GM21576 (cell line): ENCODE results near the gene CLHC1.
A peak's percentile ranks its signal among the peaks of the same experiment; 100 is the strongest.
"Not testable (repeated sequence)": the region's sequence is repeated elsewhere in the genome, so short reads cannot be mapped to it uniquely, and the experiment has no call there.

ENCODE experiments used
- ATAC-seq: cut with Tn5 transposase; IDR thresholded peaks from one replicate; pipeline ENCODE4 v1.9.1; 2021; ENCODE audit warnings: mild to moderate bottlenecking, moderate library complexity; ENCODE audit not compliant: unreplicated experiment

Gene CLHC1

GRCh38 chr2:55232863-55233657, 967 bp upstream of the CLHC1 start:
- ATAC-seq = peak; percentile 4

GRCh38 chr2:55231546-55232083, 478 bp downstream of the CLHC1 start:
- ATAC-seq = no peak

DNA sequence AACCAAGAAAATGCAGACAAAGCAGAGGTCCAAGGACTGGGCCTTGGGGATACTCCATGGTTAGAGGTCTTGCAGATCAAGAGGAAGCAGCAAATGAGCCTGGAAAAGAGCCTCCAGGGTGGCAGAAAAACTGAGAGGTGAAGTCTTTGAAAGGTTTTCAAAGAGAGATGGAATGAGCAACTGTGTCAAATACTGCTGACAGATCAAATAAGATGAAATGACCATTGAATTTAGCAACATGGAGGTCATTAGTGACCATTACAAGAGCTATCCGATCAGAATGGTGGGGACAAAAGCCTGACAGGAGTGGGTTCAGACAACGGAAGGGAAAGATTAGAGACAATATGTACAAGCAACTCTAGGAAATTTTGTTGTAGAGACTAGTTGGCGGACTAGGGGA, 1.5 kb downstream of the CLHC1 start:
- ATAC-seq = no peak

DNA sequence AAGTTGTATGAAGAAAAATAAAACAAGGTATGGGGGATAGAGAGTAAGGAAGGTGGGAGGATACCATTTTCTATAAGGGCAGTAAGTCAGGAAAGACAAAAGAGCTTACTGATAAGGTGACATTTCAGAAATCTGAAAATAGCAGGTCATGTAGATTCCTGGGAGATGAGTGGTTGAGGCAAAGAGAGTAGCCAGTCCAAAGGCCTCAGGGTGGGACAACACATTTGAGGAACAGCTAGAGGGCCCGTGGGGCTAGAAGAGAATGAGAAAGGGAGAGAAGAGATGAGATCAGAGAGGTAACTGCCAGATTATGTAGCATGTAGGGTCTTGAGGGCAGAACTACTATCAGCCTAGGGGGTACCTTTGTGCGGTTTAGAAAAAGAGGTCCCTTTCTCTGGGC, 2.9 kb downstream of the CLHC1 start:
- no peak for ATAC-seq

DNA sequence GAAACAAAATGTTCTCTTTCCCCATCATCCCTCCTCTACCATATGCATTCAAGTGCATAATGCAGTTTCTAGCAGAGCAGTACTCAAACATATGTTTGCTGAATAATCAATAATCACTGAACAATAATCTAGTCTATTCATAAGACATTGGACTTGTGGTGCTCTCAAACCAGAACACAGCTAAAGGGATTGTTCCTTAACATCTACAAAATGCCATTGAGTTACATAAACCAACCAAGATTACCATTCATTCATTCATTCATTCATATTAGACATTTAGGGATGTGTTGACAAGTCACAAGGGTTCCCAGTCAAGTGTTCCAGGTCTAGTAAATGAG, 3.9 kb downstream of the CLHC1 start:
- no peak for ATAC-seq

DNA sequence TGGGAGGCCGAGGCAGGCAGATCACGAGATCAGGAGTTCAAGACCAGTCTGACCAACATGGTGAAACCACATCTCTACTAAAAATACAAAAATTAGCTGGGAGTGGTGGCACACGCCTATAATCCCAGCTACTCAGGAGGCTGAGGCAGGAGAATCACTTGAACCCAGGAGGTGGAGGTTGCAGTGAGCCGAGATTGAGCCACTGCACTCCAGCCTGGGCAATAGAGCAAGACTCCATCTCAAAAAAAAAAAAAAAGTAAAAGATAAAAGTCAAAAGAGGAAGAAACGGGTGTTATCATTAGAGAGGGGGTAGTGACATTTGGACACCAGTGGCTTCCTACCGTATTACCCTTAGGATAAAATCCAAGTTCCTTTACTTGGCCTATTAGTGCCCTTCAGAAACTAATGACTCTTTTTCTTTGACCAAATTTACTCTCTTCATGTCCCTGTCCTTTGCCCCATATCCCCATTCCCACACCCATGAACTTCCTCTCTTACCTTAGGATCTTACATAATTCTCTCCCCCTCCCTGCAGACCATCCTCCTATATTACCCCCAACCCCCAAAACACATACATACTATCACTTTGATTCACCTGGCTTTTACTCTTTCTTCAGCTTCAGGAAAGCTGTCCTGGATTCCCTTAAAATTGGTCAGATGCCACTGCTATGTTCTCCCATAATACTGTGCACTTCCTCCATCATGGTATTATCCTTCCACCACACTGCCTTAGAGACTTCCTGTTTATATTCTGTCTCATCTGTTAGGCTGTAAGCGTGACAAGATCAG, 4.5 kb downstream of the CLHC1 start:
- not testable (repeated sequence) for ATAC-seq

DNA sequence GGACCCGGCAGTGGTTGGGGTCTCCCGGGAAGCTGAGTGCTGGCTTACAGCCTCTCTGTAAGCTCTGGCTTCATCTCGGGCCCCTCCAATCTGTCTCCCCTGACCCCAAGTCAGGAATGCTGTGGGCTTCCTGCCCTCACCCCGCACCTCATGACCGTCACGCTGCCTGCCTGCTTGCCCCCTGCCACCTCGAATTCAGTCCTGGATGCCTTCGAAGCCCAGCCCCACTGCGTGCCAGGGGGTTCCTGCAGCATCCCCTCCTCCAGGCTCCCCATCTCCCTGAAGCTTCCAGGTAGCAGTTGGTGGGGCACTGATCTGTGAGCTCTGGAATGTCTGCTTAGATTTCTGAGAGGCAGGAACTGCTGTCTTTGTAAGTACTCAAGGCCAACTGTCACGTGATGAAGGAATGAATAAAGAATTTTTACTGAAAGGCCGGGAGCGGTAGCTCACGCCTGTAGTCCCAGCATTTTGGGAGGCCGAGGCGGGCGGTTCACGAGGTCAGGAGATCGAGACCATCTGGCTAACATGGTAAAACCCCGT, 6.5 kb downstream of the CLHC1 start:
- ATAC-seq = no peak

GRCh38 chr2:55224761-55225261, 7.3 kb downstream of the CLHC1 start:
- ATAC-seq = no peak

- ATAC-seq = no peak
Observed at GRCh38 chr2:55223958-55224760, 7.9 kb downstream of the CLHC1 start.

DNA sequence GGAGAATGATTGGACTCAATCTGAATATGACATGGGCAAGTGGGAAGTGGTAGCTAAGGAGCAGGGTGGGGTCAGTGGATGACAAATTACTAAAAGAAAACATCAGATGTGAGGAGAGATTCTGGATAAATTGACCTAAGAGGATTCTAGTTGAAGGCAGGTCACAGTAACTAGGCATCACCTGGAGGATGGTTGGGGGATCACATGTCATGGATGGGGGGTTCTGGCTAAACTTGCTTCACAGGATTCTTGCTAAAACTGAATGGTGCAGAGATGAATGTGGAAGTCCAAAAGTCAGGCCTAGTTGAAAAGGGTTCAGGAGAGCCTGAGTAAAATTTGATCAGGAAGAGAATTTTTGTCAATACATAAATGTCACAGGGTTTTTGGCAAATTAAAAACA, 18.3 kb downstream of the CLHC1 start:
- ATAC-seq = no peak

- no peak for ATAC-seq
Observed at GRCh38 chr2:55204950-55205349, 27.1 kb downstream of the CLHC1 start.

- no peak for ATAC-seq
Observed at GRCh38 chr2:55204536-55204935, 27.6 kb downstream of the CLHC1 start.

GRCh38 chr2:55200416-55200815, 31.7 kb downstream of the CLHC1 start:
- no peak for ATAC-seq

GRCh38 chr2:55196526-55196925, 35.6 kb downstream of the CLHC1 start:
- ATAC-seq = no peak

DNA sequence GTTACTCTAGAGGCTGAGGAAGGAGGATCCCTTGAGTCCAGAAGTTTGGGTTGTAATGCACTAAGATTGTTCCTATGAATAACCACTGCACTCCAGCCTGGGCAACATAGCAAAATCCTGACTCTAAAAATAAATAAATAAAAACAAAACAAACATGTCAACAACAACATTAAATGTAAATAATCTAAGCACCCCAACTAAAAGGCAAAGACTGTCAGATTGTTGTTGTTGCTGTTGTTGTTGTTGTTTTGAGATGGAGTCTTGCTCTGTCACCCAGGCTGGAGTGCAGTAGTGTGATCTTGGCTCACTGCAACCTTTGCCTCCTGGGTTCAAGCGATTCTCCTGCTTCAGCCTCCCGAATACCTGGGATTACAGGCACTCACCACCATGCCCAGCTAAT, 40.2 kb downstream of the CLHC1 start:
- not testable (repeated sequence) for ATAC-seq

- not testable (repeated sequence) for ATAC-seq
Observed at GRCh38 chr2:55186837-55187236, 45.3 kb downstream of the CLHC1 start.

DNA sequence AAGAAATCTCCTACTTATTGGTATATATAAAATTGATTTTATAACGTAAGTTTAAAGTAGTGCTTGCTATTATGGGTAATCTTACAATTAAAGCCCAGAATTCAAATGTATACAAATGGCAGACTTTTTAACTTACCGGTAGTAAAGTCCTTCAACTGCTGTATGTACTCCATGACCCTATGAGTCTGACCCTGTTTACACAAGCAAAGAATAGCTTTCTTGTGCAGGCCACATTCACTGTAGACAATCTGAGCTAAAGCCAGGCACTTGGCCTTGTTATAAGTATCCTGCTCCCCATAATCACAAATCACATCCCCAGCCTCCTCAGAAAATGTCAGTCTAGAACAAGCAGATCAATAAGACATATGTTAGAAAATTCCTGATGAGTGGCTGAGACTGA, 51.7 kb downstream of the CLHC1 start:
- no peak for ATAC-seq

DNA sequence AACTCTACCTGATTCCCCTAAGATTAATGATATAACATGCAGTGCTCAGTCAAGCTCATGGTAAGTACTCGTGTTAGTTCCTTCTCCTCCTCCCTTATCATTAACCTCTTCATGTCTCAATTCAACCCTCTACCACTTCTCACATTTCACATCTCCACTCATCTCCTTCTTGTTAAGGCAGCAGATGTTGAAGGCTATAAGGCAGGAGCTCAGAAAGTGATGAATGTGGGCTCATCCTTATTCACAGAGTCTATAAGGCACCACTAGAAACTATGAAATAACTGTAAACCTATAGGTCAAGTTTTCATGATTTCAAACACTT, 56.0 kb downstream of the CLHC1 start:
- no peak for ATAC-seq

GRCh38 chr2:55175254-55176093, 56.6 kb downstream of the CLHC1 start:
- ATAC-seq = no peak

- no peak for ATAC-seq
Observed at GRCh38 chr2:55173438-55174054, 58.5 kb downstream of the CLHC1 start.
